CD4-positive, alpha-beta T cell treated with Interleukin-4 for 4 hours (primary cell): Measurements from ENCODE around the gene CNTN4.
"Not testable (repeated sequence)": the region's sequence is repeated elsewhere in the genome, so short reads cannot be mapped to it uniquely, and the experiment has no call there.

Experiments
- DNase-seq: peaks from one replicate; pipeline ENCODE4 v3.0.0-alpha.2; 2020

CNTN4 gene

DNA sequence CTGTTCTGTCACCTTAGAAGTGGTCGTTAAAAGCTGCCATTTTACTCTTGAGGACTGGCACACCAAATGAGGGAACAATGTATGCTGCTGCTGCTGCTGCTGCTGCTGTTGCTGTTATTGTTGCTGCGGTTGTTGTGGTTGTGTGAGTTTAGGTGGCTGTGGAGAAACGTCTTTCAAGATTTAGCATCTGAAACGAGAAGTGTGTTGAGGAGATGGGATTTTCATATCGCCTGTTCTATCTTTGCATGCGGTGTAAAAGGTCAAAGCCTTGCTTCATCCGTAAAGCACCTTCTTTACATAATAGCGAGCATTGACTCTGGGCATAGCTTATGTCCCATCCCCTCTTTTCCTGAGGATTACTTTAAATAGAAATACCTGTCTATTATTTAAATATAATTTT is 428.7 kb downstream of the CNTN4 start:
- DNase-seq, result not testable (repeated sequence)

- not testable (repeated sequence) for DNase-seq
Observed at GRCh38 chr3:2534767-2535166, 436.1 kb downstream of the CNTN4 start.

DNA sequence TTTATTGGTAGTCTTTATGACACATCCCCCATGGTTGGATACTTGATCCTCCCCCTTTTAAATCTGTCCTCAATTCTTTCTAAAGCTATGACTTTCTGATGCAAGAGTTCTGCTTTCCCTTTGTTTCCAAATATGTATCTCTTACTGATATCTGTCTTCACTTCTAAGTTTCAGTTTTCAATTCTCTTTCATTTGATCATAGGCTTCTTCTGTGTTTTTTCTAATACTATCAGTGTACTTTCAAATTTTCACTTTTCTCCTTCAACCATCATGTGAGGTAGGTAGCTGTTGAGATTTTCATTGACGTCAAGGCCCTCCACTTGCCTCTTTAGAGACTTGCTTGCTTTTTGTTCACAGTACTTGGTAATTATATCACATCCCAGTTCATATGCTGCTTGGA is 436.5 kb downstream of the CNTN4 start:
- DNase-seq, result no peak

DNA sequence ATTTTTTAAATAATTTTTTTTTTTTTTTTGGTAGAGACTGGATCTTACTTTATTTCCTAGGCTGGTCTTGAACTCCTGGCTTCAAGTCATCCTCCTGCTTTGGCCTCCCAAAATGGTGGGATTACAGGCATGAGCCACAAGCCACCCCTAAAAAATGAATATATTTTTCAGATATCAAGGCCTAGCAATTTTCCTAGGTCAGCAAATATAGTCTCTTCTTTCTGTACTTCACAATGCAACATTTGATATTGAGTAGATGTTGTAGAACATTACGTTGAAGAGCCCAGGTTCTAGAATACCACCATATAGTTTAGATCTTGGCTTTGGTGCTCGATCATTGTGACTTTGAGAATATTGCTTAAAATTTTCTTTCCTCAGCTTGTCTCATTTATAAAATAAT is 437.9 kb downstream of the CNTN4 start:
- no peak for DNase-seq

DNA sequence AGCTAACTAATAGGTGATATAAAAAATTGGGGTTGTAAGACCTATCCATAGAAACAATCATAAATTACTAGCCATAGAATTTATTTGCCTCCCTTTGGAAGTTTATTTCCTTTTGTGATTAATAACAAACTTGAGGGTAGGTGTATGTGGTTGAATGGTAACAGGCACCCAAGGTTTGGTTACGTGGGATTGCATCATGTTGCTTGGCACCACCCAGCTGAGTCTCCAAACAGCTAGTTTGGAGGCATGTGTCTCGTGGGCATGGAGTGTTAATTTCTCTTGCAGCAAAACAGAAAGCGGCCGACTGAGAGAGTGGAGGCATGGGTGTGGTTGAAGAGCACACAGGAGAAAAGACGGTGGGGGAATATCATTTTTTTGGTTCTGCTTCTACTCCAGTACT is 441.4 kb downstream of the CNTN4 start:
- DNase-seq, result no peak

DNA sequence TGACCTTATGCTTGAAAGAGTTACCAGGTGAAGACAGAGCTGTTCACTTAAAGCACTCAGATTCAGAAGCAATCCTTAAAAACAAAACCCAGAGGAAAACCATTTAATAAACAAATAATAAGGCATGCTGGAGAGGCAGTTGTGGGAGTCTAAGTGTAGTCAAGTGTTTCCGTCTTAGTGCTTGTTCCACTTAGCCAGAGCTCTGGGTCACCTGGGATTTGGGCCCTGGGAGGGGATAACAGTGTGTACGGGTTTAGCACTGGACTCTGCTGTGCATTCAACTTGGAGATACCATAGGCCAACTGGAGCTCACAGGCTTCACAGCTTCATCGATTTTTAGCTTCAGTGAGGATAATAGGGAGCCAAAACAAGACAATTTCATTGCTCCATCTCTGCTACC is 444.6 kb downstream of the CNTN4 start:
- DNase-seq, result no peak

GRCh38 chr3:2544212-2544611 is 445.5 kb downstream of the CNTN4 start:
- DNase-seq, result no peak

- no peak for DNase-seq
Observed at GRCh38 chr3:2544718-2545117, 446.1 kb downstream of the CNTN4 start.

DNA sequence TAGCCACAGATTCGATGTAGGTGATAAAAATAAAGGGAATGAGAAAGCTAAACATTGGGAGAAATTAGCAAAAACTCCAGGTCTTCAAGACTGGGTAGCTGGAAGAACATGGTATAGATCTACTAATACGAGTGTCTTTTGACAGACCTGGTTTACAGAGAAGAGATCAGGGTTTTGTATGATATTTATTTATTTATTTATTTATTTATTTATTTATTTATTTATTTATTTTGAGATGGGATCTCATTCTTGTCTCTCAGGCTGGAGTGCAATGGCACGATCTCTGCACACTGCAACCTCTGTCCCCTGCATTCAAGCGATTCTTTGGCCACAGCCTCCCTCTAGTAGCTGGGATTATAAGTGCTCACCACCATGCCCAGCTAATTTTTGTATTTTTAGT is 448.4 kb downstream of the CNTN4 start:
- no peak for DNase-seq

DNA sequence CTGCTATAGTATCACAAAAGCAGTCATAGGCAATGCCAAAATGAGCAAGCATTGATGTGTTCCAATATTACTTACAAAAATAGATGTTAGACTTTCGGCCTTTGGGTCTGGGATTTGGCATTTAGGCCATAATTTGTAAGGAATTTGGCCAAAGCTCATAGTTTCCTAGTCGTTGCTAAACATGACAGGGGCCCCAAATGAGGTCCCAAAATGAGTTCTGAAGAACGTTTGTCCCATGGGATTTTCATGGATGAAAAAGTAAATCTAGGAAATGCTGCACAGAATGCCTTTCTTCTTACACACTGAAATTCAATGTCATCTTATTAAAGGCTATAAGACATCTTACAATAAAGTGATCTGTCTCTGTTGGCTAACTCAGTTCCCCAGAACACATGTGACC is 456.0 kb downstream of the CNTN4 start:
- DNase-seq, result no peak

DNA sequence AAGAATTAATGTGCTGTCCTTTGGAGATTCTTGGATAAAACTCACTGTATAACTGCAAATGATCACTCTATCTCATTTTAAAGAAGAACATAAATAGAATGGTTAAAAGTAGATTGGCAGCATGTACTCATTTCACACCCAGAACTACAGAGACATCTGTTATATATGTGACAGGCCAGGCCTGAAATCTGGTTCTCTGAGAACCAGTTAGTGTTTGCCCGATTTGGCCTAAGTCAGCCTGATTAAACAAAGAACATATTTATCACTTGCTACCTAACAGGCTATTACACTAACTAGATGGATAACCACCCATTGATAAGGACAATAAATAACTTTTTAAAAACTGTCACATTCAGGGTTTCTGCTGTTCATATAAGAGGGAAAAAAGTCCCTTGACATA is 460.1 kb downstream of the CNTN4 start:
- DNase-seq, result no peak

DNA sequence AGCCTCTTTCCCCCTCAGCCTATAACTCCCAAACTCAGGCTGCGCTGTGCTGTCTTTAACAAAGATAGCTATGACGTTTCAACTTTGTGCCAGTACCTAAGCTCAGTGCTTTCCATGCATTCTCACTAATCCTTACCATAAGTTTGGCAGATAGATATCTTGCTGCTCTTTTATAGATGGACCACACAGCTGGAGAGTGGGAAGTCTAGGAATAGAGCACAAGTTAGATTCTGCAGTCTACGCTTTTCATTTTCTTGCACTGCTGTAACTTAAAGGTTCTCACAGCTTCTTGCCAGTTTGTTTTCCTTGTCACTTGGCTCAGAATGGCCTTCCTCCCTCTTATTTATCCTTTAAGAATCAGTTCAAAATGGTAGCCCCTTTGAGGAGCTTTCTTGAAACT is 468.8 kb downstream of the CNTN4 start:
- no peak for DNase-seq

DNA sequence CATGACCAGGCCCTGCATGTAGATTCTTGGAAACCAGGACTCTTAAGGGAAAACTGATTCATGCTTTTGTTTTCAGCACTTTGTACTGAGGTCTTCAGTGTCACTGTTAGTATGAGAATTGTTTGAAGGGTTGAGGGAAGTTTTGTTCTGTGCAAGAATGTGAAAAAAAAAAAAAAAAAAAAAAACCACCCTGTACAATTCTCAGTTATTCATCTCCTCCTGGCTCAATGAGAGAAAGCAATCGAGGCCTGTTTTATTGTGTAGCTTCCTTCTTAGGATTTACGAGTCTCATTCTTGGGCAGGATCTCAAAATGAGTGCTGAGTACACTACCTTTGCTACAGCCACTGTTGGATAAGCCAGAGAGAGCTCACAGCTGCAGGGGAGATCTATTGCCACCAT is 469.5 kb downstream of the CNTN4 start:
- DNase-seq, result no peak

- no peak for DNase-seq
Observed at GRCh38 chr3:2568929-2569328, 470.3 kb downstream of the CNTN4 start.

- no peak for DNase-seq
Observed at GRCh38 chr3:2577571-2577970, 478.9 kb downstream of the CNTN4 start.

- no peak for DNase-seq
Observed at GRCh38 chr3:2578560-2578959, 479.9 kb downstream of the CNTN4 start.

- DNase-seq, result no peak
Observed at GRCh38 chr3:2579206-2579605, 480.5 kb downstream of the CNTN4 start.

GRCh38 chr3:2583046-2583445 is 484.4 kb downstream of the CNTN4 start:
- DNase-seq, result no peak

DNA sequence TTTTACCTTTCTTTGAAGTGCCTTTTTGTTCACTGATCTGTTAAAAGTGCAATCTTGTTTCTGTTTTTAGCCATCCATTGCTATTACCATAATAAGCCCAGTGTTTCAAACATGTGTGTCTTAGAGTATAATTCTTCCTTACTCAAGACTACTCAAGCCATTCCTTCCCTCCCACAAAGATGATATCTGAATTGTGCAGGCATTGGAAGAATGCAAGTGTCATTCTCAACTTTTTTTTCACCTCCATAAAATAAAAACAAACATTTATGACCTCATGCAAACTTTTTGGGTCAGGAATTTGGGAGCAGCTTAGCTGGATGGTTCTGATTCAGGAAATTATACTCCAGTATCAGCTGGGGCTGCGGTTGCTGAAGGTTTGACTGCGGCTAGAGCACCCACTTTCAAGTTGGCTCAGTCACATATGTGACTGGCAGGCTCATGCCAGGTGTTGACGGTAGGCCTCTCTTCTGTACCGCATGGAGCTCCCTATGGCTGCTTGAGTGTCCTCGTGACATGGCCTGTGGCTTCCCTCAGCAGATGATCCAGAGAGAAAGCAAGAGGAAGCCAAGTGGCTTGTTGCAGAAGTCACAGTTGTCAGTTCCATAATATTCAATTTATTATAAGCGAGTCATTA is 490.8 kb downstream of the CNTN4 start:
- no peak for DNase-seq

GRCh38 chr3:2595486-2595885 is 496.8 kb downstream of the CNTN4 start:
- no peak for DNase-seq

DNA sequence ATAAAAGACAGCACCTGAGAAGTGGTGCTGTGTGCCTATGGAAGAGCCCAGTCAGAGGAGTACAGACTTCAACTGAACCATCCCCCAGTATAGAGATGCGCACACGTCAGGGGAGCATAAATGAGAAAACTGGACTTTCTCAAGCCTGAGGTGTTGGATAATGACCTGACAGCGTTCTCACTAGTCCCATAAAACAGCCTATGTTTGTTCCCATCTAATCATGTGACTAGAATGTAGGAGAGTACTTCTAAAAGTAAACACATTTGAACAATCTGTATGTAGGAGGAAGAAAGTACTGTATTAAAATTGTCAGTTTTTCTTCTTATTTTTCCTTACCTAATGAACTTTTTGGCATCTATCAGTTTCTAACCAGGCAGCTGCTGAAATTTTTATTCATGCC is 498.9 kb downstream of the CNTN4 start:
- no peak for DNase-seq

GRCh38 chr3:2599471-2599870 is 500.8 kb downstream of the CNTN4 start:
- DNase-seq, result no peak

DNA sequence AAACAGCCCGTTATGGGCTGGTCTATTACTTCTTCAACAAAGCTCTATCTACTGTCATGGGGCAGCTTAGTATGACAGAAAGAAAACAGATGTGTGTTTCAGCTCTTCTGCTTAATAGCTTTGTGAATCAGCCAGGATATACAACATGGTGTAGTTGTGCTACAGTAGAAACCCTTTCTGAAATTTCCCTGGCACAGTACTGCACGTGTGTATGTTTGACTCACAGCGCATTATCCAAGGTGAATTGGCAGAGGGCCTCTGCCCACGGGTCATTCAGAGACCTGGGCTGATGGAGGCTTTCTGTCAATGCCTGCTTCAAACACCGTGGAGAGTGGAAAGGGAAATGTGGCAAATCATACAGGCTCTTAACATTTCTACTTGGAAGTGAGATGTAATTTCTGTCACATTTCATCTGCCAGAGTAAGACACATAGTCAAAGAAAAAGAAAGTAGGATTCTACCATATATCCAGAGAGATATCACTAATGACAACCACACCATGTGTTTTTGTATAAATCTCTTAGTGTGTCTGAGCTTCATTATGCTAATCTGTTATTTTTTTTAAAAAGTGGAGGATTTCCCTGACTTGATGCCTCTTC is 505.1 kb downstream of the CNTN4 start:
- DNase-seq, result no peak

- DNase-seq, result no peak
Observed at GRCh38 chr3:2614578-2614977, 515.9 kb downstream of the CNTN4 start.

DNA sequence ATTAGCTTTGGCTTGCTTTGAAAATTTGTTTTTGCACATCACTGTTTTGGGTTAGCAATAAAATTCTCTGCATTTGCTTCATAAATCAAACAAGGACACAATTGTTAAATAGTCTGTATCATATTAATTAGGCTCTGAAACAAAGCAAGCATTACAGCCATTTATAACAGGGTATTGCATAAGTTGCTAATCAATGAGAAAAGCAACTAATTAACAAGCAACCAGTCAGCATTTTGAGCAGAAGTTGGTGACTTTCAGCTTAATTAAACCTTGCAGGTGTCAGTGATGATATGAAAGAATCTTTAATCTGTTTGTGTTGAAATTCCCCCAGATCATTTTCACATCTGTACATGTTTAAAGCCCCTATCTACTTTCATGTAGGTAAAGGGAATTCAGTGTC is 516.4 kb downstream of the CNTN4 start:
- no peak for DNase-seq
